CD4-positive, CD25-positive, alpha-beta regulatory T cell (primary cell): ENCODE data around the gene CA12. TPM values are rescaled to one million over a fixed set of nuclear protein-coding genes. Genes with fewer than 3 reads are reported as not detected.

Experiments used
- ATAC-seq, 2 donors: fragments of 150-1000 bp; cut with Tn5 transposase; one replicate each; pipeline ENCODE4 v1.10.0; 2021; ENCODE audit warnings: low read depth in 2 of 2, moderate number of reproducible peaks in 2 of 2, moderate library complexity in 1 of 2
- DNase-seq, 3 donors: peaks; one replicate each; pipeline versions ENCODE4 v3.0.0 to v3.0.0-alpha.2; 2012 to 2022; ENCODE audit warnings: mixed read lengths in 1 of 3
- H3K27ac ChIP-seq: one replicate; pipeline ENCODE4 v1.7.0; 2013; ENCODE audit warnings: mild to moderate bottlenecking, low read length; ENCODE audit not compliant: insufficient read depth, poor library complexity, severe bottlenecking
- H3K27me3 ChIP-seq: one replicate; pipeline ENCODE4 v1.7.0; 2013; ENCODE audit warnings: low read length; ENCODE audit not compliant: control insufficient read depth, insufficient read depth
- H3K36me3 ChIP-seq: one replicate; pipeline ENCODE4 v1.7.0; 2013; ENCODE audit warnings: mild to moderate bottlenecking, low read length, moderate library complexity; ENCODE audit not compliant: control insufficient read depth, insufficient read depth
- H3K4me1 ChIP-seq: 2 replicates; pipeline ENCODE4 v1.7.0; 2013; ENCODE audit warnings: mild to moderate bottlenecking, low read length; ENCODE audit not compliant: insufficient read depth, control insufficient read depth, poor library complexity, severe bottlenecking
- H3K4me3 ChIP-seq: one replicate; pipeline ENCODE4 v1.7.0; 2013; ENCODE audit warnings: low read depth, mild to moderate bottlenecking, low read length, moderate library complexity
- H3K9me3 ChIP-seq, 2 experiments: 1 replicate in 1 of 2; 2 replicates in 1 of 2; pipeline ENCODE4 v1.7.0; 2013; ENCODE audit warnings: low read length in 2 of 2, mild to moderate bottlenecking in 1 of 2, moderate library complexity in 1 of 2; ENCODE audit not compliant: control insufficient read depth in 2 of 2
- H3K27ac Mint-ChIP-seq, 3 donors: one replicate each; pipeline ENCODE4 v1.8.0; 2020 to 2022; ENCODE audit warnings: mild to moderate bottlenecking in 3 of 3, mixed read lengths in 3 of 3, moderate library complexity in 2 of 3
- H3K27me3 Mint-ChIP-seq: one replicate; pipeline ENCODE4 v1.8.0; 2022; ENCODE audit warnings: mild to moderate bottlenecking, mixed read lengths
- H3K36me3 Mint-ChIP-seq: one replicate; pipeline ENCODE4 v1.8.0; 2020; ENCODE audit warnings: mixed read lengths
- H3K4me1 Mint-ChIP-seq, 4 donors: one replicate each; pipeline ENCODE4 v1.8.0; 2020 to 2022; ENCODE audit warnings: mixed read lengths in 4 of 4, mild to moderate bottlenecking in 1 of 4
- H3K4me3 Mint-ChIP-seq, 4 donors: one replicate each; pipeline ENCODE4 v1.8.0; 2020 to 2022; ENCODE audit warnings: mild to moderate bottlenecking in 4 of 4, mixed read lengths in 4 of 4, moderate library complexity in 3 of 4
- H3K9me3 Mint-ChIP-seq, 7 donors: one replicate each; pipeline ENCODE4 v1.8.0; 2020 to 2022; ENCODE audit warnings: mixed read lengths in 7 of 7, mild to moderate bottlenecking in 3 of 7, moderate library complexity in 2 of 7
- polyA plus RNA-seq, 4 donors: library from polyadenylated mRNA; unstranded; fragments of 300-500 nt; fragmentation: Illumina TruSeq; gene quantifications; one replicate each; pipeline ENCODE4 v1.2.3, GENCODE V29; 2021
- total RNA-seq: library from RNA; stranded (reverse); gene quantifications from one replicate; pipeline ENCODE4 v1.2.3, GENCODE V29; 2022

Gene CA12
- total and polyA plus RNA-seq, 5 donors from 2014 or later: not detected

DNA sequence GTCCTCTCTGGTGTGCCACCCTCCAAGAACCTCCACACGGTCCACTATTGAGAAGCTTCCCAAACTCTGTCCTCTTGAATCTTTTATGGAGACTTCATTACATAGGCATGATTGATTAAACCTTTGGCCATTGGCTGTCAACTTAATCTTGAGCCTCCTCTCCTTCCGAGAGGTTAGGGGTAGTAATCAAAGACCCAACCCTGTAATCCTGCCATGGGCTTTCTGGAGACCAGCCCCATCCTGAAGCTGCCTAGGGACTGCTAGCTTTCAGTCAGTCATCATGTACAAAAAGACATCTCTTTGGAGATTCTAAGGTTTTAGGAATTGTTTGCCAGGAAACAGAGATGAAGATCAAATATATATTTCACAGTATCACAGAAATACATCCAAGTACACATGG lies 67.2 kb downstream of the CA12 start:
- H3K9me3 ChIP-seq: no peaks in the 10 kb centered on the region
- H3K27me3 ChIP-seq: no peaks in the 10 kb centered on the region
- no peaks in the 10 kb centered on the region for H3K4me1 ChIP-seq
- peaks cover 7% of the 10 kb centered on the region for H3K36me3 Mint-ChIP-seq
- H3K4me3 ChIP-seq: no peak overlapping the region
- ATAC-seq: no peak
- peaks cover 11% of the 10 kb centered on the region for H3K27me3 Mint-ChIP-seq
- peaks cover 0 to 4% (median 0%) of the 10 kb centered on the region in 4 donors for H3K4me1 Mint-ChIP-seq
- no peaks in the 10 kb centered on the region for H3K36me3 ChIP-seq
- peaks cover 0 to 3% (median 0%) of the 10 kb centered on the region in 7 donors for H3K9me3 Mint-ChIP-seq
- no peak for DNase-seq
- no peak overlapping the region for H3K27ac ChIP-seq
- no peak overlapping the region for H3K4me3 Mint-ChIP-seq
- H3K27ac Mint-ChIP-seq: no peak overlapping the region

DNA sequence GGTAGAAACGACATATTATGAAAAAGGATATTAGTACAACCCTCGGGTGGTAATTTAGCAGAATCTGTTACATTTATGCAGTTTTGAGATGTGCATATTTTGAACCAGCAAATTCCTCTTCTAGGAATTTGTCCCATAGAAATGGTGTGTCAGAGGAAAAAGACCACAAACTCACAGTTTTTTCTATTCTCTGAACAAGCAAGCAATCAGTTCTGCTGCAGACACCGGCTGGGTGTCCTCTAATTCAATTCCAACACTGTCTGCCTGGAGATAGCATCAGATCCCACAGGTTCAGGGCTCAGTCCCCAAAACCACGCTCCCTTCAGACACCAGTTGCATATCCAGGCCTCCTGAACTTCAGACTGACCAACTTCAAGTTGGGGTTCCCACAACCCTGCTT lies 67.8 kb downstream of the CA12 start:
- Histone ChIP-seq H3K4me3 (no peak overlapping the region), H3K27ac (no peak overlapping the region), H3K9me3 (no peaks in the 10 kb centered on the region), H3K4me1 (no peaks in the 10 kb centered on the region), H3K27me3 (no peaks in the 10 kb centered on the region), H3K36me3 (no peaks in the 10 kb centered on the region)
- H3K9me3 Mint-ChIP-seq: peaks cover 0 to 3% (median 0%) of the 10 kb centered on the region in 7 donors
- ATAC-seq (no peak), DNase-seq (no peak)
- peaks cover 11% of the 10 kb centered on the region for H3K27me3 Mint-ChIP-seq
- peaks cover 0 to 4% (median 0%) of the 10 kb centered on the region in 4 donors for H3K4me1 Mint-ChIP-seq
- no peak overlapping the region for H3K4me3 Mint-ChIP-seq
- no peak overlapping the region for H3K27ac Mint-ChIP-seq
- peaks cover 7% of the 10 kb centered on the region for H3K36me3 Mint-ChIP-seq

- Mint-ChIP-seq H3K36me3 (peaks cover 7% of the 10 kb centered on the region), H3K27ac (no peak overlapping the region), H3K4me1 (peaks cover 0 to 4% (median 0%) of the 10 kb centered on the region in 4 donors), H3K27me3 (peaks cover 5% of the 10 kb centered on the region), H3K4me3 (no peak overlapping the region), H3K9me3 (peaks cover 0 to 3% (median 0%) of the 10 kb centered on the region in 7 donors)
- no peaks in the 10 kb centered on the region for H3K9me3 ChIP-seq
- no peak overlapping the region for H3K4me3 ChIP-seq
- no peaks in the 10 kb centered on the region for H3K4me1 ChIP-seq
- no peak overlapping the region for H3K27ac ChIP-seq
- DNase-seq: no peak
- H3K36me3 ChIP-seq: no peaks in the 10 kb centered on the region
- ATAC-seq: no peak
- no peaks in the 10 kb centered on the region for H3K27me3 ChIP-seq
These were observed 69.4 kb downstream of the CA12 start for GRCh38 chr15:63312286-63312685.

DNA sequence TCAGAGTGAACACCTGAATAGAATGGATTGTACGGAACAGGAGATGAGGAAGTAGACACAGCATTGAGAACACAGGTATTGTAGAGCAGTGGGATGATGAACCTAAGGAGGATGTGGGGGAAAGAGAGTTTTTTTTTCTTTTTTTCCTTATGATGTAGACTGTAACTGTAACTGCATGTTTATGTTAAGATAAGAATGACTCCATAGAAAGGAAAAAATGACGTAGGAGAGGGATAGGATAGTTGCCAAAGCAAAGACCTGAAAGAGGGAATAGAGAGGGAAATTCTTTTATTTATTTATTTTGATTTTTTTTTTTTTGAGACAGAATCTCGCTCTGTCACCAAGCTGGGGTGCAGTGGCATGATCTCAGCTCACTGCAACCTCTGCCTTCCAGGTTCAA lies 71.0 kb downstream of the CA12 start:
- H3K4me3 Mint-ChIP-seq: no peak overlapping the region
- ATAC-seq: no peak
- H3K27me3 Mint-ChIP-seq: no peaks in the 10 kb centered on the region

DNA sequence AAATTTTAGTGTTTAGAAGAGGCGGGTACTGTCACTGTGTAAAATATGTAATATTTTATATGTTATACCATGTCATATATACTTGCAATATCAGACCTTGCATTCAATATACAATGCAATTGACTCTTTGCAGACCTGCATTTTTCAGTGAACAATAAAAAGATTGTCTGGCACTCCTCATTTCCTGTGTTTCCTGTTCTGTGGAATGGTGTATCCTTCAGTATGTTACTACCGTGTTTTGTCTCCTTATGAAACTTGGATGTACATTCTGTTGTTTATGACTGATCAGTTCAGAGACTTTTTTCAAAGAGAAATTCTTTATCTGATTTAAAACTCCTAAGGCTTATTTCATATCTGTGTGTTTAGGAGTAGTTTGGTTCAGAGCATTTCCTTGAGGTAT lies 72.7 kb downstream of the CA12 start:
- Histone ChIP-seq H3K4me3 (no peak overlapping the region), H3K27me3 (no peaks in the 10 kb centered on the region), H3K4me1 (no peaks in the 10 kb centered on the region), H3K36me3 (peaks cover 14% of the 10 kb centered on the region), H3K9me3 (no peaks in the 10 kb centered on the region), H3K27ac (no peak overlapping the region)
- no peak for ATAC-seq
- no peak overlapping the region for H3K27ac Mint-ChIP-seq
- no peak overlapping the region for H3K4me3 Mint-ChIP-seq
- no peaks in the 10 kb centered on the region for H3K27me3 Mint-ChIP-seq
- DNase-seq: no peak
- peaks cover 0 to 3% (median 0%) of the 10 kb centered on the region in 7 donors for H3K9me3 Mint-ChIP-seq
- H3K4me1 Mint-ChIP-seq: peaks cover 0 to 4% (median 0%) of the 10 kb centered on the region in 4 donors
- peaks cover 23% of the 10 kb centered on the region for H3K36me3 Mint-ChIP-seq

More for the DNA sequence above, 71.0 kb downstream of the CA12 start:
- Histone ChIP-seq H3K36me3 (peaks cover 7% of the 10 kb centered on the region), H3K27ac (no peak overlapping the region), H3K27me3 (no peaks in the 10 kb centered on the region), H3K9me3 (no peaks in the 10 kb centered on the region), H3K4me1 (no peaks in the 10 kb centered on the region), H3K4me3 (no peak overlapping the region)
- peaks cover 14% of the 10 kb centered on the region for H3K36me3 Mint-ChIP-seq
- peaks cover 0 to 3% (median 0%) of the 10 kb centered on the region in 7 donors for H3K9me3 Mint-ChIP-seq
- DNase-seq: no peak
- H3K27ac Mint-ChIP-seq: no peak overlapping the region
- peaks cover 0 to 4% (median 0%) of the 10 kb centered on the region in 4 donors for H3K4me1 Mint-ChIP-seq

DNA sequence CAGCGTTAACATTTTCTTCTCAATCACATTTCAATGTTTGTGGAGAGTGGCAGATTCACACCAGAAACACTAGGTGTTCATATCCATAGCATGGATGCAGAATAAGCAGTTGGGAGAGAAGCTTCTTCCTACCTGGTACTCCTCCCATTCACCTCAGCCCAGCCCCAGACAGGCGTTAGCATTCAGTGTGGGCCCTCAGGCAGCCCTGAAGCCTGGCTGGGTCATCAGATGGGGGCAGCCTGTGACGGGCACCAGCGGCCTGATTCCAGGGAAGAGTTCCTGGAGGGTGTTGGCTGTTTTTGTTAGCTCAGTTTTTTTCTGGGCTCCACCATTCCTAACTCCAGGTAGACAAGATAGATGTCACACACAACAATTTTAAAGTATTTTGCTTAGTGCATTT lies 73.2 kb downstream of the CA12 start:
- Mint-ChIP-seq H3K36me3 (peaks cover 23% of the 10 kb centered on the region), H3K27ac (no peak overlapping the region), H3K9me3 (peaks cover 0 to 3% (median 0%) of the 10 kb centered on the region in 7 donors), H3K4me1 (peaks cover 0 to 4% (median 0%) of the 10 kb centered on the region in 4 donors), H3K4me3 (no peak overlapping the region), H3K27me3 (no peaks in the 10 kb centered on the region)
- ATAC-seq: no peak
- Histone ChIP-seq H3K9me3 (no peaks in the 10 kb centered on the region), H3K4me3 (no peak overlapping the region), H3K27ac (no peak overlapping the region), H3K27me3 (no peaks in the 10 kb centered on the region), H3K4me1 (no peaks in the 10 kb centered on the region), H3K36me3 (peaks cover 15% of the 10 kb centered on the region)
- DNase-seq: no peak

- H3K36me3 Mint-ChIP-seq: peaks cover 36% of the 10 kb centered on the region
These were observed 75.1 kb downstream of the CA12 start for GRCh38 chr15:63306492-63307073.

DNA sequence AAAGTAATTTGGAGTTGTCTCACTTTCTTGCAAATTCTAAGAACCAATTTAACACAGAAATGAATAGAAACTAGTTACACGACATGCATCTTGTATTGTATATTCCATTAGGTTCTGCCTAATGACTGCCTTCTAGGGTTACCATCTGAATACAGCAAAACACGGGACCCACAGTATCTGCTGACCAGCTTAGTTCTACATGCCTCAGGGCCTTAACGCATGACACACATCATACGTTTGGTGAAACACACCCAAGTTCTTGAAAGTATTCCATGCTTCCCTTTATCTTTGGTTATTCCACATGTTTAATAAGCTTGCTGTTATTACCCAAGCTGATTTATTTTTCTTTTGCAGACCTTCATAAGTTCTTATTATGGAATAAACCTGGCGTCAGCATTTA lies 76.4 kb downstream of the CA12 start:
- no peak for DNase-seq
- peaks cover 36% of the 10 kb centered on the region for H3K36me3 Mint-ChIP-seq
- Histone ChIP-seq H3K36me3 (peaks cover 32% of the 10 kb centered on the region), H3K27me3 (no peaks in the 10 kb centered on the region), H3K4me3 (no peak overlapping the region), H3K4me1 (no peaks in the 10 kb centered on the region), H3K9me3 (no peaks in the 10 kb centered on the region), H3K27ac (no peak overlapping the region)
- H3K27me3 Mint-ChIP-seq: no peaks in the 10 kb centered on the region
- H3K27ac Mint-ChIP-seq: no peak overlapping the region
- H3K4me3 Mint-ChIP-seq: no peak overlapping the region
- peaks cover 0 to 2% (median 0%) of the 10 kb centered on the region in 7 donors for H3K9me3 Mint-ChIP-seq
- ATAC-seq: no peak
- peaks cover 0 to 4% (median 0%) of the 10 kb centered on the region in 4 donors for H3K4me1 Mint-ChIP-seq

More at GRCh38 chr15:63306492-63307073, 75.1 kb downstream of the CA12 start:
- peaks cover 0 to 3% (median 0%) of the 10 kb centered on the region in 7 donors for H3K9me3 Mint-ChIP-seq
- DNase-seq (no peak), ATAC-seq (no peak)
- Histone ChIP-seq H3K4me3 (no peak overlapping the region), H3K27me3 (no peaks in the 10 kb centered on the region), H3K9me3 (no peaks in the 10 kb centered on the region), H3K36me3 (peaks cover 32% of the 10 kb centered on the region), H3K4me1 (no peaks in the 10 kb centered on the region), H3K27ac (no peak overlapping the region)
- peaks cover 0 to 4% (median 0%) of the 10 kb centered on the region in 4 donors for H3K4me1 Mint-ChIP-seq
- no peaks in the 10 kb centered on the region for H3K27me3 Mint-ChIP-seq
- no peak overlapping the region for H3K4me3 Mint-ChIP-seq
- H3K27ac Mint-ChIP-seq: no peak overlapping the region
